ENCODE data around the gene SERPINB1.

The SERPINB1 gene

DNA sequence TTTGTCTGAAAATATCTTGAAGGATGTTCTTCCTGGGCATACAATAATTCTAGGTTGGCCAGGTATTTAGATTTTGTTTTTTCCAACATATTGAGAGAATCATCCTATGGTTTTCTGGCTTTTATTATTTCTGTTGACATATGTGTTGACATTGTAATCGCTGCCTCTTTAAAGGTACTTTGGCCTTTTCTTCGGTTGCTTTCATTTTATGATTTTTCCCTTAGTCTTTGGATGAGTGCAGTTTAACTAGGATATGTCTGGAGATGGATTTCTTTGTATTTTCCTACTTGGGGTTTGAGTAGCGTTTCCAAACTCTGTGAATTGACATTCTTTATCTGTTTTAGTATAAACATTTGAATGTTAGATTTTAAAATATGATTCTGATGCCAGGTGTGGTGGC is 11.5 kb downstream of the SERPINB1 start:
- Histone ChIP-seq H3K4me1 (ENCODE audit: control insufficient read depth, insufficient read depth, low read length, unreplicated experiment) (no peaks in the 10 kb centered on the region), H3K27me3 (ENCODE audit: insufficient read depth, low read length) (no peaks in the 10 kb centered on the region), H3K79me2 (ENCODE audit: control insufficient read depth, insufficient read depth, low read length, unreplicated experiment) (no peaks in the 10 kb centered on the region), H3K36me3 (ENCODE audit: insufficient read depth, low read length) (peaks cover 14% of the 10 kb centered on the region), H2AFZ (ENCODE audit: low read length, unreplicated experiment) (no peak overlapping the region), H3K4me3 (ENCODE audit: low read depth, low read length) (no peak overlapping the region), H3K27ac (ENCODE audit: low read depth, low read length) (no peak overlapping the region)

DNA sequence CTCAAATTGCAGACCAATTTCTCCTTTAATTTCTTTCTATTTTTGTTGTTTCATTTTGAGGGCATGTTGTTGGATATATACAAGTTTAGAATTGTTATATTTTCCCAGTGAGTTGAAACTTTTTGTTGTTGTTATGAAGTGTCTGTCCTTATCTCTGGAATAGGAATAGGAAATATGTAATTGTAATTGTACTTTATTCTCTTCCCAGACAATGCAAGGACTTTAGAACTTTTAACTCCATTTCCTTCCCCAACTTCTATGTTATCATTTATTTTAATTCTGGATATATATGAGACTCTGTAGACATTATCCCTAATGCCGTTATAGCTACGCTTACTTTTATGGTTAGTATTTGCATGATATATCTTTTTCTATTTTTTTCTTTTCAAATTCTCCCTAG is 12.4 kb downstream of the SERPINB1 start:
- H2AFZ ChIP-seq (ENCODE audit: low read length, unreplicated experiment): no peak overlapping the region
- H3K36me3 ChIP-seq (ENCODE audit: insufficient read depth, low read length): peaks cover 13% of the 10 kb centered on the region; the same call in 1 of the 2 replicates
- H3K79me2 ChIP-seq (ENCODE audit: control insufficient read depth, insufficient read depth, low read length, unreplicated experiment): no peaks in the 10 kb centered on the region
- no peak overlapping the region for H3K27ac ChIP-seq (ENCODE audit: low read depth, low read length)
- H3K4me3 ChIP-seq (ENCODE audit: low read depth, low read length): no peak overlapping the region
- H3K4me1 ChIP-seq (ENCODE audit: control insufficient read depth, insufficient read depth, low read length, unreplicated experiment): no peaks in the 10 kb centered on the region
- no peaks in the 10 kb centered on the region for H3K27me3 ChIP-seq (ENCODE audit: insufficient read depth, low read length)

DNA sequence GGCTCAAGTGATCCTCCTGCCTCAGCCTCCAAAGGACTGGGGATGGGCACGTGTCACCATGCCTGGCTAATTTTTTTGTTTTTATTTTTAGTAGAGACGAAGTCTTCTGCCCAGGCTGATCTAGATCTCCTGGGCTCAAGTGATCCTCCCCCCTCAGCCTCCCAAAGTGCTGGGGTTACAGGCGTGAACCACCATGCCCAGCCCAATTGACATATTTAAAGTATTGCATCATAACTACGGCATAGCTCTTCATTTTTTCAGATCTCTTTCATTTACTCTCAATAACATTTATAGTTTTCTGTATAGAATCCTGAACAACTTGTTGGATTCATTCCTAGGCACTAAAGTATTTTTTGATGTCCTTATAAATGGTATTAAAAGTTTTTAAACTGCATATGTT is 13.0 kb downstream of the SERPINB1 start:
- Histone ChIP-seq H3K4me3 (ENCODE audit: low read depth, low read length) (no peak overlapping the region), H3K27ac (ENCODE audit: low read depth, low read length) (no peak overlapping the region)

DNA sequence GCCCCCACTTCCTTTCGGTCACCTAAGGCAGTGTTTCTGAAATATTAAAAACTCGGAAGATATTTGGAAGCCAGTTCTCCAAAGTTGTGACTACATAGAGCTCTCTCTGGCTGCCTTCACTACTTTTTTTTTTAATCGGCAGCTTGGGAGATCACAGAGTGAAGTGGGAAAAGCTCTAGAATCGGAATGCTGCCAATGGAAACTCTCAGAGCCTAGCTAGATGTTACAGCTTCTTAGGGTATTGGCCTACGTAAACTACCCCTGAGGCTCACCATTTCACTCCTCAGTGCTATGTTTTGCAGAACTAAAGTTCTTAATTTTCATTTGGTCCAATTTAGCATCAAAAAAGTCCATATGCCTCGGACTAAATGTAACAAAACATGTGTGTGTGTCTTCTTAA is 14.5 kb downstream of the SERPINB1 start:
- Histone ChIP-seq H3K4me3 (ENCODE audit: low read depth, low read length) (no peak overlapping the region), H3K27me3 (ENCODE audit: insufficient read depth, low read length) (no peaks in the 10 kb centered on the region), H3K79me2 (ENCODE audit: control insufficient read depth, insufficient read depth, low read length, unreplicated experiment) (no peaks in the 10 kb centered on the region), H3K36me3 (ENCODE audit: insufficient read depth, low read length) (0 out of 2 replicates have a peak, but pooled peaks cover 3% of the 10 kb centered on the region), H2AFZ (ENCODE audit: low read length, unreplicated experiment) (no peak overlapping the region), H3K4me1 (ENCODE audit: control insufficient read depth, insufficient read depth, low read length, unreplicated experiment) (no peaks in the 10 kb centered on the region), H3K27ac (ENCODE audit: low read depth, low read length) (no peak overlapping the region)

More for the DNA sequence above, 13.0 kb downstream of the SERPINB1 start:
- Histone ChIP-seq H2AFZ (ENCODE audit: low read length, unreplicated experiment) (no peak overlapping the region), H3K79me2 (ENCODE audit: control insufficient read depth, insufficient read depth, low read length, unreplicated experiment) (no peaks in the 10 kb centered on the region), H3K4me1 (ENCODE audit: control insufficient read depth, insufficient read depth, low read length, unreplicated experiment) (no peaks in the 10 kb centered on the region), H3K27me3 (ENCODE audit: insufficient read depth, low read length) (no peaks in the 10 kb centered on the region), H3K36me3 (ENCODE audit: insufficient read depth, low read length) (peaks cover 12% of the 10 kb centered on the region; the same call in 1 of the 2 replicates)

DNA sequence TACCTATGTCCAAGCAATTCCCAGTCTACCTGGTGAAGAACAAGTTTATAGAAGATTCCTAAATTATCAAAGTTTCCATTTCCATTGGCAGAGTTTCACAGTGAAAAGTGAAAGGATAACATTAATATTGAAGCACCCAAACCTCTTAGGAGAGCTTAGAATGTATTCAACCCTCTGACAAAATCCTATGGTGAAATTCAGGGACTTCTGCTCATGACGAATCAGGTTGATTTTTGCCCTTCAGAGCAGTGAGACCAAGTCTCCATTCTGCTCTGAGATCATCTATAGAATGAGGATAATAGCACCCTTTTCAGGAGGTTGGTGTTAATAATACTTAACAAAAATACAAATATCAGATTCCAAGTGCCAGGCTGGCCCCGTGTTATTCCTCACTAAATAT is 15.5 kb downstream of the SERPINB1 start:
- H3K4me1 ChIP-seq (ENCODE audit: control insufficient read depth, insufficient read depth, low read length, unreplicated experiment): no peaks in the 10 kb centered on the region
- H3K79me2 ChIP-seq (ENCODE audit: control insufficient read depth, insufficient read depth, low read length, unreplicated experiment): no peaks in the 10 kb centered on the region
- no peak overlapping the region for H3K27ac ChIP-seq (ENCODE audit: low read depth, low read length)
- H3K4me3 ChIP-seq (ENCODE audit: low read depth, low read length): no peak overlapping the region
- 0 out of 2 replicates have a peak, but pooled peaks cover 2% of the 10 kb centered on the region for H3K36me3 ChIP-seq (ENCODE audit: insufficient read depth, low read length)
- no peaks in the 10 kb centered on the region for H3K27me3 ChIP-seq (ENCODE audit: insufficient read depth, low read length)
- H2AFZ ChIP-seq (ENCODE audit: low read length, unreplicated experiment): no peak overlapping the region

DNA sequence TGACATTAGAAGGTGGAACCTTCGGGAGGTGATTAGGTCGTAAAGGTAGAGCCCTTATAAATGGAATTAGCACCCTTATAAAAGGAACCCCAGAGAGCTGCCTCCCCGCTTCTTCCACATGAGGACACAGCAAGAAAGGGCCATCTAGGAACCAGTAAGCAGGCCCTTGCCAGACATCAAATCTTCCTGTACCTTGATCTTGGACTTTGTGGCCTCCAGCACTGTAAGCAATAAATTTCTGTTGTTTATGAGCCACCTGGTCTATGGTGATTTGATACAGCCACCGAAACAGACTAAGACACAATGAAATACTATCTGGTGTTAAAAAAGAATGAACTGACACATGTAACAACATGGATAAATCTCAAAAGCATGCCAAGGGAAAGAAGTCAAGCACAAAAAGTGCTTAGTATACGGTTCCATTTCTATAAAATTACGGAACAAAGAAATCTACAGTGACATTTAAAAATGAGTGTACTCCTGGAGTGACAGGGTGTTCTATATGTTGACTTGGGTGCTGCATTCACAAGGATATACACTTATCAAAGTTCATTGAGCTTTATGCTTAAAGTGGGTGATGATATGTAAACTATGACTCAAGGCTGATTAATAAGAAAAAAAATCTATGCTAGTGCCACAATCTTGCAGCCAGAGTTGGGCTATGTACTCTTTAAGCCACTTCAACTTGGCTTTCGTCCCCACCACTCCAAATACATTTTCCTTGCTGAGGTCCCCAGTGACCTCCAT is 18.4 kb downstream of the SERPINB1 start:
- H3K27me3 ChIP-seq (ENCODE audit: insufficient read depth, low read length): no peaks in the 10 kb centered on the region
- H2AFZ ChIP-seq (ENCODE audit: low read length, unreplicated experiment): no peak overlapping the region
- H3K27ac ChIP-seq (ENCODE audit: low read depth, low read length): no peak overlapping the region
- peaks cover 12% of the 10 kb centered on the region for H3K4me1 ChIP-seq (ENCODE audit: control insufficient read depth, insufficient read depth, low read length, unreplicated experiment)
- H3K4me3 ChIP-seq (ENCODE audit: low read depth, low read length): no peak overlapping the region
- no peaks in the 10 kb centered on the region for H3K36me3 ChIP-seq (ENCODE audit: insufficient read depth, low read length)
- no peaks in the 10 kb centered on the region for H3K79me2 ChIP-seq (ENCODE audit: control insufficient read depth, insufficient read depth, low read length, unreplicated experiment)

DNA sequence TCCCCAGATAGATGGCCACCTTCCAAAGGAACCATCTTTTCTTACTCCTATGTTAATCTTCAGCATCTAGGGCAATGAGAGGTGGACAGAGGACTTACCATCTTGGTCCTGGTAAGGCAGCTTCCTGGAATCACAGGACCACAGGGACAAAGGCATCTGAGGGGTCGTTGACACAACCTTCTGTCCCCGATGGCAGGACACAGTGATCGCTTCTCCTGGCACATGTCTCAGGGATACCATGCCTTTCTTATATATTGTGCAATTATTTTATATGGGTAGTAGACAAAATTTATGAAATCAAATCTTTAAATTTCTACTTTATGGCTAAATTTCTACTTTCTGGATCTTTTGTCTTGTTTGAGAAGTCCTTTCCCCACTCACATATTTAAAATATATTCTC is 20.1 kb downstream of the SERPINB1 start:
- no peaks in the 10 kb centered on the region for H3K79me2 ChIP-seq (ENCODE audit: control insufficient read depth, insufficient read depth, low read length, unreplicated experiment)
- H3K4me3 ChIP-seq (ENCODE audit: low read depth, low read length): no peak overlapping the region
- no peak overlapping the region for H3K27ac ChIP-seq (ENCODE audit: low read depth, low read length)
- H3K36me3 ChIP-seq (ENCODE audit: insufficient read depth, low read length): no peaks in the 10 kb centered on the region; the same call in 1 of the 2 replicates
- H2AFZ ChIP-seq (ENCODE audit: low read length, unreplicated experiment): no peak overlapping the region
- H3K4me1 ChIP-seq (ENCODE audit: control insufficient read depth, insufficient read depth, low read length, unreplicated experiment): peaks cover 21% of the 10 kb centered on the region
- no peaks in the 10 kb centered on the region for H3K27me3 ChIP-seq (ENCODE audit: insufficient read depth, low read length)

DNA sequence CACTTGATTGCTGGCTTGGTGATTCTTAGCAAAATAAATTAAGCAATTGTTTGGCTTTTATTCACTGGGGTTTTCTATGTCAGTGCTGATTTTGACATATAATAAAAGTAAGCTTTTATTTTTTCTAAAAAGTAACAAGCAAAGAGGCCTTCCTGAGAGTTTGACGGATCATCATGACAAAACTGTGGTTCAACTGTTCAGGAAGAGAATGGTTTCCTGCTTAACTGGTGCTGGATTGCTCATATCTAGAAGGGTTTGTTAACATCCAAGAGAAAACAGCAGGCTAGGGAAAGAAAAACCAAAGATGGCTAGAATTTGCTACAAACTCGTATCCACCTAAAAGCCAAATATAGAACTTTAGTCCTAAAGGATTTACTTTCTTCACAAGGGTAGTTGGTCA is 21.2 kb downstream of the SERPINB1 start:
- Histone ChIP-seq H3K4me3 (ENCODE audit: low read depth, low read length) (no peak overlapping the region), H2AFZ (ENCODE audit: low read length, unreplicated experiment) (no peak overlapping the region), H3K79me2 (ENCODE audit: control insufficient read depth, insufficient read depth, low read length, unreplicated experiment) (no peaks in the 10 kb centered on the region), H3K4me1 (ENCODE audit: control insufficient read depth, insufficient read depth, low read length, unreplicated experiment) (peaks cover 21% of the 10 kb centered on the region), H3K27me3 (ENCODE audit: insufficient read depth, low read length) (no peaks in the 10 kb centered on the region), H3K36me3 (ENCODE audit: insufficient read depth, low read length) (no peaks in the 10 kb centered on the region; the same call in 1 of the 2 replicates), H3K27ac (ENCODE audit: low read depth, low read length) (no peak overlapping the region)

DNA sequence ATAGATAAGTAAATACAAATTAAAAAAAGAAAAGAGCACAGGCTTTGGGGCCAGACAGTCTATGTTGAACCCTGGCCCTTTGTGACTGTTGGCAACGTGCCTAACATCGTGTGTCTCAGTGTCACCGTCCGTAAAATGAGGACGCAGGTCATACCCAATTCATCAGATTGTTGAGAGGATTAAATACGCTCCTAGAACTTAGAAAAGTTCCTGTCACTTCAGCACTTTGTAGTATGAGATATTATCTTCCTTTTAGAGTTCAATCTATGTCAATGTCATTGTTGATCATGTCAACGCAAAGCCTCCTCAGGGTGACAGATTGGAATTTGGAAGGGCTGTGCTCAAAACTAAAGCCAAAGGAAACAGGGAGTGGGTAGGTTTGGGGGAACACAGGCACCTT is 21.7 kb downstream of the SERPINB1 start:
- Histone ChIP-seq H3K4me3 (ENCODE audit: low read depth, low read length) (no peak overlapping the region), H3K36me3 (ENCODE audit: insufficient read depth, low read length) (no peaks in the 10 kb centered on the region; the same call in 1 of the 2 replicates), H3K4me1 (ENCODE audit: control insufficient read depth, insufficient read depth, low read length, unreplicated experiment) (peaks cover 21% of the 10 kb centered on the region), H3K27me3 (ENCODE audit: insufficient read depth, low read length) (no peaks in the 10 kb centered on the region), H2AFZ (ENCODE audit: low read length, unreplicated experiment) (no peak overlapping the region), H3K27ac (ENCODE audit: low read depth, low read length) (no peak overlapping the region), H3K79me2 (ENCODE audit: control insufficient read depth, insufficient read depth, low read length, unreplicated experiment) (no peaks in the 10 kb centered on the region)

DNA sequence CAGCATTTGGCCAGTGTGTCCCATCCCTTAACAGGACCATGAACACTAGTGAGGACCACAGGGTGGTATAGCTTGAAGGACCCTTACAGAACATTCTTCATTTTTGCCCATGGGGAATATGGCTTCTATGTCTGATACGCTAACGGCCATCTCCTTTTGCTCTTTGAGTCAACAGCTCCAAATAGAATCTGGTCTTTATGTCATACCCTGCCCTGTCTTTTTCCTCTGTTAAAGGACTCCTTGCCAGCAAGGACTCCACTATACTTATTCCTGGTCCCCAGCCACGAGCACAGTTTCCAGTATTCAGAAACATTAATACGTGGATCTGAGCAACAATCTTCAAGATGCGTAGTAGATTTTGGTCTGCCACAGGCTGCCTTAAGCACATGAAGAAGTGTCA is 22.5 kb downstream of the SERPINB1 start:
- Histone ChIP-seq H3K4me3 (ENCODE audit: low read depth, low read length) (peak overlapping the region; percentile 39; the same call in 1 of the 2 replicates), H3K79me2 (ENCODE audit: control insufficient read depth, insufficient read depth, low read length, unreplicated experiment) (no peaks in the 10 kb centered on the region), H3K27ac (ENCODE audit: low read depth, low read length) (peak overlapping the region; percentile 82), H2AFZ (ENCODE audit: low read length, unreplicated experiment) (peak overlapping the region; percentile 24), H3K4me1 (ENCODE audit: control insufficient read depth, insufficient read depth, low read length, unreplicated experiment) (peaks cover 21% of the 10 kb centered on the region), H3K27me3 (ENCODE audit: insufficient read depth, low read length) (no peaks in the 10 kb centered on the region), H3K36me3 (ENCODE audit: insufficient read depth, low read length) (no peaks in the 10 kb centered on the region; the same call in 1 of the 2 replicates)

DNA sequence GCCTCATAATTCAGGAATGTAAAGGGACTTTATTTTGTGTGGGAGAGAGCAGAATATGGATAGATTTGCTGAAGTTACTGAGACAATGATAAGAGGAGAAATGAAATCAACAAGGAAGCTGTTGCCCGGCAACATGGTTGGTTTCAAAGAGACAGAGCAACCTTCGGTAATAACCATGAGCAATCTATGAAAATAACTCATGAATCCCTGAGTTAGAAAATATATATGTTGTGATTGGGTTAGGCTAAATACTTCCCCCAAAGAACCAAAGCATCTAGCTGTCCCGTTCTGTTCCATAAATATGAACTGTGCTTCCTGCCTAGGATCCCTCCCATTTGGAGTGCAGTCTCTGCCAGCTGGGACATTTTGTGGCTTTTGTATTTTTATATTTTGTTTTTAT is 23.1 kb downstream of the SERPINB1 start:
- Histone ChIP-seq H3K4me1 (ENCODE audit: control insufficient read depth, insufficient read depth, low read length, unreplicated experiment) (peaks cover 21% of the 10 kb centered on the region), H3K4me3 (ENCODE audit: low read depth, low read length) (peak overlapping the region; percentile 39), H3K27ac (ENCODE audit: low read depth, low read length) (peak overlapping the region; percentile 82), H3K27me3 (ENCODE audit: insufficient read depth, low read length) (no peaks in the 10 kb centered on the region), H3K36me3 (ENCODE audit: insufficient read depth, low read length) (no peaks in the 10 kb centered on the region; the same call in 1 of the 2 replicates), H2AFZ (ENCODE audit: low read length, unreplicated experiment) (peak overlapping the region; percentile 24), H3K79me2 (ENCODE audit: control insufficient read depth, insufficient read depth, low read length, unreplicated experiment) (no peaks in the 10 kb centered on the region)

All from ACC112 (cell line).